Right lobe of liver (tissue), 4 donors: ENCODE measurements around the gene NFATC1.

Experiments
- POLR2A ChIP-seq: fragments of 450-650 bp; IDR thresholded peaks from one replicate; pipeline ENCODE4 v1.6.1; 2017; ENCODE audit warnings: antibody characterized with exemption, mild to moderate bottlenecking
- TF ChIP-seq, protein P1 (sequence below), 4 donors: fragments of 200-600 bp in 3 of 4; fragments of 450-650 bp in 1 of 4; IDR thresholded peaks; one replicate each; pipeline versions ENCODE4 v1.5.1 to v1.8.0; 2016 to 2022; ENCODE audit warnings: antibody characterized with exemption in 4 of 4, mild to moderate bottlenecking in 2 of 4
- donor health status: DM: no; HTN: no; CAD: no.
- donor health status: DM: no; HTN: no; CAD: no.
- donor health status: DM: no; HTN: yes; CAD: no.

- TF ChIP-seq, protein P1, sequence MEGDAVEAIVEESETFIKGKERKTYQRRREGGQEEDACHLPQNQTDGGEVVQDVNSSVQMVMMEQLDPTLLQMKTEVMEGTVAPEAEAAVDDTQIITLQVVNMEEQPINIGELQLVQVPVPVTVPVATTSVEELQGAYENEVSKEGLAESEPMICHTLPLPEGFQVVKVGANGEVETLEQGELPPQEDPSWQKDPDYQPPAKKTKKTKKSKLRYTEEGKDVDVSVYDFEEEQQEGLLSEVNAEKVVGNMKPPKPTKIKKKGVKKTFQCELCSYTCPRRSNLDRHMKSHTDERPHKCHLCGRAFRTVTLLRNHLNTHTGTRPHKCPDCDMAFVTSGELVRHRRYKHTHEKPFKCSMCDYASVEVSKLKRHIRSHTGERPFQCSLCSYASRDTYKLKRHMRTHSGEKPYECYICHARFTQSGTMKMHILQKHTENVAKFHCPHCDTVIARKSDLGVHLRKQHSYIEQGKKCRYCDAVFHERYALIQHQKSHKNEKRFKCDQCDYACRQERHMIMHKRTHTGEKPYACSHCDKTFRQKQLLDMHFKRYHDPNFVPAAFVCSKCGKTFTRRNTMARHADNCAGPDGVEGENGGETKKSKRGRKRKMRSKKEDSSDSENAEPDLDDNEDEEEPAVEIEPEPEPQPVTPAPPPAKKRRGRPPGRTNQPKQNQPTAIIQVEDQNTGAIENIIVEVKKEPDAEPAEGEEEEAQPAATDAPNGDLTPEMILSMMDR (IDR thresholded peaks at IDR 0.05) = no peak
- no peak for TF ChIP-seq POLR2A
Observed at GRCh38 chr18:79377187-79377891, 18.4 kb upstream of the NFATC1 start.
